K562 (cell line): Measurements from ENCODE around the gene CENPU. TPM values are rescaled to one million over a fixed set of nuclear protein-coding genes. Genes with fewer than 3 reads are reported as not detected.

Source experiments
- DNMT1 ChIP-seq: fragments of 450-650 bp; IDR thresholded peaks from 2 replicates; pipeline ENCODE4 v1.6.1; 2016; ENCODE audit warnings: antibody characterized with exemption, mild to moderate bottlenecking
- FOXK2 ChIP-seq, 2 experiments: fragments of 450-650 bp; IDR thresholded peaks in 1 of 2; conservative IDR thresholded peaks in 1 of 2; 2 replicates each; pipeline ENCODE4 v1.6.1; 2016; ENCODE audit warnings: low read depth in 2 of 2, mild to moderate bottlenecking in 1 of 2
- HMGN3 ChIP-seq: IDR thresholded peaks from 2 replicates; pipeline ENCODE4 v1.6.1; 2011; ENCODE audit warnings: borderline replicate concordance, low read depth, mild to moderate bottlenecking, mixed read lengths, low read length; ENCODE audit not compliant: insufficient read length; ENCODE audit errors: extremely low read depth
- JUN ChIP-seq, 2 experiments: sonication (generic) in 1 of 2; formaldehyde crosslinking in 1 of 2; IDR thresholded peaks; 2 replicates each; pipeline versions ENCODE4 v1.6.1 to v1.8.0; 2012 to 2022; ENCODE audit warnings: borderline replicate concordance in 2 of 2, mild to moderate bottlenecking in 2 of 2, improper control_type of control experiment in 1 of 2, low read depth in 1 of 2, low read length in 1 of 2, missing genetic modification reagents in 1 of 2
- KDM5B ChIP-seq: fragments of 200-600 bp; sonication (generic); IDR thresholded peaks from 2 replicates; pipeline ENCODE4 v1.6.1; 2012; ENCODE audit warnings: low read depth, mild to moderate bottlenecking, moderate library complexity, low read length, control low read depth, inconsistent platforms; ENCODE audit not compliant: insufficient replicate concordance
- NR2C2 ChIP-seq, 2 experiments: fragments of 200-800 bp in 1 of 2; sonication (Bioruptor generic) in 1 of 2; sonication (generic) in 1 of 2; formaldehyde crosslinking in 1 of 2; IDR thresholded peaks; 2 replicates each; pipeline versions ENCODE4 v1.6.1 to v1.8.0; 2016 to 2022; ENCODE audit warnings: mild to moderate bottlenecking in 1 of 2, missing compliant biosample characterization in 1 of 2, missing genetic modification characterization in 1 of 2, missing genetic modification reagents in 1 of 2
- NRF1 ChIP-seq, 2 experiments: fragments of 450-650 bp; IDR thresholded peaks in 1 of 2; conservative IDR thresholded peaks in 1 of 2; 2 replicates each; pipeline ENCODE4 v1.6.1; 2014; ENCODE audit warnings: mild to moderate bottlenecking in 2 of 2
- SIX5 ChIP-seq, 2 experiments: IDR thresholded peaks; 2 replicates each; pipeline ENCODE4 v1.6.1; 2011; ENCODE audit warnings: low read length in 2 of 2, borderline replicate concordance in 1 of 2, low read depth in 1 of 2, mild to moderate bottlenecking in 1 of 2, moderate library complexity in 1 of 2; ENCODE audit not compliant: insufficient read depth in 1 of 2
- SMARCA4 ChIP-seq: fragments of 450-650 bp; IDR thresholded peaks from 2 replicates; pipeline ENCODE4 v1.6.1; 2016
- SMARCA5 ChIP-seq: fragments of 450-650 bp; IDR thresholded peaks from 2 replicates; pipeline ENCODE4 v1.6.1; 2016
- SP1 ChIP-seq: sonication (generic); formaldehyde crosslinking; IDR thresholded peaks from 2 replicates; pipeline ENCODE4 v1.8.1; 2022; ENCODE audit warnings: mild to moderate bottlenecking, missing genetic modification reagents
- TFAP4 ChIP-seq: sonication (generic); formaldehyde crosslinking; IDR thresholded peaks from 2 replicates; pipeline ENCODE4 v1.8.0; 2022; ENCODE audit warnings: missing genetic modification reagents, mild to moderate bottlenecking, moderate library complexity, borderline replicate concordance
- THRA ChIP-seq: fragments of 450-650 bp; IDR thresholded peaks from 2 replicates; pipeline ENCODE4 v1.6.1; 2017; ENCODE audit warnings: mild to moderate bottlenecking, moderate library complexity
- TOE1 ChIP-seq, 2 experiments: fragments of 450-650 bp in 1 of 2; sonication (generic) in 1 of 2; formaldehyde crosslinking in 1 of 2; IDR thresholded peaks; 2 replicates each; pipeline versions ENCODE4 v1.7.1 to v1.8.0; 2016 to 2022; ENCODE audit warnings: borderline replicate concordance in 2 of 2, mild to moderate bottlenecking in 2 of 2, antibody characterized with exemption in 1 of 2, inconsistent platforms in 1 of 2, low read depth in 1 of 2, missing genetic modification reagents in 1 of 2, moderate library complexity in 1 of 2
- TSC22D4 ChIP-seq: fragments of 450-650 bp; IDR thresholded peaks from 2 replicates; pipeline ENCODE4 v1.6.1; 2016; ENCODE audit warnings: missing genetic modification characterization, missing biosample characterization, control low read depth
- ZBTB9 ChIP-seq: fragments of 450-650 bp; formaldehyde crosslinking; IDR thresholded peaks from 2 replicates; pipeline ENCODE4 v1.4.0; 2020; ENCODE audit warnings: mild to moderate bottlenecking, moderate library complexity
- ZFX ChIP-seq: sonication (generic); formaldehyde crosslinking; IDR thresholded peaks from 2 replicates; pipeline ENCODE4 v1.8.0; 2022; ENCODE audit warnings: mild to moderate bottlenecking, missing genetic modification reagents, moderate library complexity
- ZKSCAN3 ChIP-seq: fragments of 250-450 bp; sonication (Bioruptor Pico); IDR thresholded peaks from 2 replicates; pipeline ENCODE4 v1.4.0; 2020
- polyA plus RNA-seq, 8 experiments: library from polyadenylated mRNA; depleted of rRNA in 4 of 8; stranded (reverse) in 5 of 8; unstranded in 3 of 8; fragments of >200 nt; fragmentation: Nextera tagmentation in 2 of 8; fragmentation: Illumina TruSeq in 1 of 8; extraction: Ambion mirVana in 2 of 8; extraction: Trizol in 1 of 8; gene quantifications; 2 replicates each; pipeline versions ENCODE4 v1.2.1 to v1.2.3, GENCODE V29; 2011 to 2014; ENCODE audit warnings: inconsistent platforms in 1 of 8, missing spikeins in 1 of 8
- total RNA-seq, 7 experiments: library from RNA; depleted of rRNA in 6 of 7; stranded (reverse); fragments of >200 nt in 6 of 7; fragmentation: Illumina TruSeq in 2 of 7; extraction: Trizol in 2 of 7; gene quantifications; 2 replicates each; pipeline versions ENCODE4 v1.2.1 to v1.2.3, GENCODE V29; 2011 to 2021; ENCODE audit warnings: low replicate concordance in 1 of 7

Gene CENPU
- total and polyA plus RNA-seq, 9 of the 15 experiments (the other 6 are each of a cell fraction or from before 2014, with no cell fraction given): 39.4 to 98.7 (median 84.3) TPM

- TF ChIP-seq TSC22D4 (tag) (no peak), TOE1 (IDR thresholded peaks at IDR 0.05; ENCODE audit: borderline replicate concordance) (0 out of 2 replicates have a peak, but pooled peaks have one; percentile 19), TOE1 (CRISPR knock-in tag; IDR thresholded peaks at IDR 0.05; ENCODE audit: borderline replicate concordance, low read depth) (no peak), ZKSCAN3 (CRISPR knock-in tag) (no peak), DNMT1 (no peak), SP1 (CRISPR knock-in tag) (0 out of 2 replicates have a peak, but pooled peaks have one; percentile 38), SMARCA4 (0 out of 2 replicates have a peak, but pooled peaks have one; percentile 16), THRA (no peak), TFAP4 (CRISPR knock-in tag) (peak; percentile 76; the same call in 1 of the 2 replicates), SMARCA5 (0 out of 2 replicates have a peak, but pooled peaks have one; percentile 15), SIX5 (IDR thresholded peaks at IDR 0.05; ENCODE audit: borderline replicate concordance in 1 of 2, insufficient read depth in 1 of 2, low read depth in 1 of 2, low read length in 2 of 2) (no peak), NRF1 (conservative IDR thresholded peaks at IDR 0.05 in 1 of 2, IDR thresholded peaks at IDR 0.05 in 1 of 2) (no peak), JUN (IDR thresholded peaks at IDR 0.05; ENCODE audit: borderline replicate concordance, low read depth, low read length) (no peak), JUN (CRISPR knock-in tag; IDR thresholded peaks at IDR 0.05; ENCODE audit: borderline replicate concordance) (0 out of 2 replicates have a peak, but pooled peaks have one; percentile 7), ZFX (CRISPR knock-in tag) (peak; percentile 59), FOXK2 (conservative IDR thresholded peaks at IDR 0.05 in 1 of 2, IDR thresholded peaks at IDR 0.05 in 1 of 2; ENCODE audit: low read depth in 2 of 2) (no peak), KDM5B (peak; percentile 6), HMGN3 (peak; percentile 43), NR2C2 (CRISPR knock-in tag; IDR thresholded peaks at IDR 0.05) (0 out of 2 replicates have a peak, but pooled peaks have one; percentile 26), NR2C2 (tag; IDR thresholded peaks at IDR 0.05) (no peak), ZBTB9 (CRISPR knock-in tag) (0 out of 2 replicates have a peak, but pooled peaks have one; percentile 37)
These were observed 85.4 kb downstream of the CENPU start (continued) for GRCh38 chr4:184648313-184649025.
